Ishikawa (cell line): Measurements from ENCODE around the gene PIP5K1C.

Experiments
- CEBPB ChIP-seq: IDR thresholded peaks from 2 replicates; pipeline ENCODE4 v1.6.1; 2012
- CREB1 ChIP-seq: IDR thresholded peaks from 2 replicates; pipeline ENCODE4 v1.6.1; 2012; ENCODE audit warnings: low read depth
- EGR1 ChIP-seq: IDR thresholded peaks from 2 replicates; pipeline ENCODE4 v1.6.1; 2012
- EP300 ChIP-seq: IDR thresholded peaks from 2 replicates; pipeline ENCODE4 v1.6.1; 2012; ENCODE audit warnings: borderline replicate concordance
- FOXM1 ChIP-seq: IDR thresholded peaks from 2 replicates; pipeline ENCODE4 v1.6.1; 2012; ENCODE audit warnings: low read depth, borderline replicate concordance
- MAX ChIP-seq: IDR thresholded peaks from 2 replicates; pipeline ENCODE4 v1.6.1; 2012
- NFIC ChIP-seq: IDR thresholded peaks from 2 replicates; pipeline ENCODE4 v1.6.1; 2012
- RAD21 ChIP-seq: IDR thresholded peaks from 2 replicates; pipeline ENCODE4 v1.6.1; 2012; ENCODE audit warnings: low read depth
- REST ChIP-seq: IDR thresholded peaks from 2 replicates; pipeline ENCODE4 v1.6.1; 2012; ENCODE audit warnings: low read depth, mild to moderate bottlenecking
- TAF1 ChIP-seq: IDR thresholded peaks from 2 replicates; pipeline ENCODE4 v1.6.1; 2012; ENCODE audit warnings: low read depth, mild to moderate bottlenecking
- TCF12 ChIP-seq: IDR thresholded peaks from 2 replicates; pipeline ENCODE4 v1.6.1; 2012; ENCODE audit warnings: low read depth
- TEAD4 ChIP-seq: IDR thresholded peaks from 2 replicates; pipeline ENCODE4 v1.6.1; 2012
- YY1 ChIP-seq: IDR thresholded peaks from 2 replicates; pipeline ENCODE4 v1.6.1; 2012; ENCODE audit warnings: low read depth
- ZBTB7A ChIP-seq: IDR thresholded peaks from 2 replicates; pipeline ENCODE4 v1.6.1; 2012; ENCODE audit warnings: low read depth
- TF ChIP-seq, protein P1 (sequence below): IDR thresholded peaks from 2 replicates; pipeline ENCODE4 v1.6.1; 2012

PIP5K1C gene

GRCh38 chr19:3672575-3672948, 27.7 kb downstream of the PIP5K1C start:
- TF ChIP-seq REST = no peak
- no peak for TF ChIP-seq MAX
- TF ChIP-seq TEAD4 = no peak
- TF ChIP-seq TCF12 = no peak
- no peak for TF ChIP-seq CREB1
- no peak for TF ChIP-seq EGR1
- no peak for TF ChIP-seq EP300
- TF ChIP-seq NFIC = no peak
- TF ChIP-seq RAD21 = no peak
- TF ChIP-seq CEBPB = no peak
- TF ChIP-seq FOXM1 = no peak

- TF ChIP-seq, protein P1, sequence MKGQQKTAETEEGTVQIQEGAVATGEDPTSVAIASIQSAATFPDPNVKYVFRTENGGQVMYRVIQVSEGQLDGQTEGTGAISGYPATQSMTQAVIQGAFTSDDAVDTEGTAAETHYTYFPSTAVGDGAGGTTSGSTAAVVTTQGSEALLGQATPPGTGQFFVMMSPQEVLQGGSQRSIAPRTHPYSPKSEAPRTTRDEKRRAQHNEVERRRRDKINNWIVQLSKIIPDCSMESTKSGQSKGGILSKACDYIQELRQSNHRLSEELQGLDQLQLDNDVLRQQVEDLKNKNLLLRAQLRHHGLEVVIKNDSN = no peak
- TF ChIP-seq TEAD4 (no peak), TAF1 (no peak), REST (no peak), YY1 (no peak), CREB1 (no peak), NFIC (no peak), ZBTB7A (no peak), FOXM1 (no peak), EGR1 (no peak)
Observed at GRCh38 chr19:3671680-3672574, 28.3 kb downstream of the PIP5K1C start.

DNA sequence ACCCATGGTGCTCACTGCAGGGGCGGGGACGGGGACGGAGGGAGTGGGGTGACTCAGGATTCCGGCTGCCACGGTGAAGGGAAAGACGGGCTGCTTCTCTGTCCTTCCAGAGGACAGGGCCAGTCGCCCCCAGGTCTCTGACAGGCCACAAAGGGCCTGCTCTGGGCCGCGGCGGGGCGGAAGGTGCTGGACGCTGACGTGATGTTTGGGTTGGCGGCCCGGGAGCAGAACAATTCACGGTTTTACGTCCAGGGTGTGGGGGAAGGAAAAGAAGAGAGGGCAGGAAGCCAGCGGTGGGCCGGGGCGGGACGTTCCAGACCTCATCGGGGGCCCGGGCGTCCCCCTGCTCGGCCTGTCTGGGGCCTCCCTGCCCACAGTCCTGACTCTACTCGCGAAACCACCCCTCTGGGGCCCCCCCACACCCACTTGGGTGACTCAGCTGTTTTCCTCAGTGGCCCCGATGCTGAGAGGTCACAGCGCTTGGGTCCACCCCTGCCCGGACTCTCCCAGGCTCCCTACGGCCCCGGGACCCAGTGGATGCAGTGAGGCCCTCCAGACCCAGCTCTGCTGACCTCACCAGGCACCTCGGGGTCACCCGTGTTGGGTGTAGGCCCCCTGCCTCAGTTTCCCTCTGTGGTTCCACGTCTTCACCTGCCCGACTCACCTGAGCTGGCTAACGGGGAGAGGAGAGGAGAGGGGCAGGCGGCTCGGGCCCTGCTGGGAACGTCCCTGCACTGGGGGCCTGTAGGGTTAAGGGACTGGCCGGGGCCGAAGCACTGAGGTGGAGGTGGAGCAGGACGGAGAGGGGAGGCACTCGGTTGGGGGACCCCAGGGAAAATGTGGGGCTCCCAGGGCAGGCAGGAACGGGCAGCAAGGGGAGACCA, 29.2 kb downstream of the PIP5K1C start:
- no peak for TF ChIP-seq YY1
- no peak for TF ChIP-seq RAD21
- no peak for TF ChIP-seq ZBTB7A
- no peak for TF ChIP-seq NFIC
- TF ChIP-seq, protein P1 = no peak
- TF ChIP-seq MAX = no peak
- TF ChIP-seq TEAD4 = no peak
- TF ChIP-seq TAF1 = no peak
- TF ChIP-seq CEBPB = no peak
- no peak for TF ChIP-seq REST
- no peak for TF ChIP-seq EGR1
- no peak for TF ChIP-seq EP300
- no peak for TF ChIP-seq CREB1
- no peak for TF ChIP-seq TCF12
- TF ChIP-seq FOXM1 = no peak
